ENCODE data around the gene STBD1. TPM values are rescaled to one million over a fixed set of nuclear protein-coding genes. Genes with fewer than 3 reads are reported as not detected.

Gene STBD1
- total and polyA plus RNA-seq, 9 of the 15 experiments (the other 6 are each of a cell fraction or from before 2014, with no cell fraction given): 0.08 to 0.64 (median 0.27) TPM; not detected in 2

DNA sequence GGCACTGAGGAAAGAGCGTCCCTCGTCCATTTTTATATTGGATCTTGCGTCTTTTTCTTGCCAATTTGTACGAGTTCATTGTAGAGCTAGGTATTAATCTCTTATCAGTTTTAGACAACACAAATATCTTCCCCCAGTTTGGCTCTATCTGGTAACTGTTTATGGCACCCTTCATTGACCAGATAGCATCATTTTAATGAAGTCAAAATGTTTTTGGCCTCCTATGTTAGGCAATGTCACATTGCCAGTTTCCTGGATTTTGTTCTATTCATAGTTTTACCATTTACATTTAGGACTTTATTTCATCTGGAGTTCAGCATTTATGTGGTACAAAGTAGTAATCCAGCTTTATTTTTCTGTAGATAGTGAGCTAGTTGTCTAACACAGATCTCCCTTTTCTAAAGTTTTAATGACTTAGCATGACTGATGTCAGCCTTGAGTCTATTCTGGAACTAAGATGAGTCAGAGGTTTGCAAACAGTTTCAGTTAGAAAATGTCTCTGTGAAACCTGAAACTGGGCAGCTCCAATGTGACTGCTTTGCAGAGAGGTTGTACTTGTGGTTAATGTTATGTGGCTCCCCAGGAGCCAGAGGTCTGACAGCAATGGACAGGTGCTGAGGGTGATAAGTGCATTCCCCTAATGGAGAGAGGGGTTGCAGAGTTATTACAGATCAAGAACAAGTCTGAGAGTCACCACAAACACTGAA, 5.3 kb upstream of the STBD1 start (continued):
- TF ChIP-seq, protein P1, sequence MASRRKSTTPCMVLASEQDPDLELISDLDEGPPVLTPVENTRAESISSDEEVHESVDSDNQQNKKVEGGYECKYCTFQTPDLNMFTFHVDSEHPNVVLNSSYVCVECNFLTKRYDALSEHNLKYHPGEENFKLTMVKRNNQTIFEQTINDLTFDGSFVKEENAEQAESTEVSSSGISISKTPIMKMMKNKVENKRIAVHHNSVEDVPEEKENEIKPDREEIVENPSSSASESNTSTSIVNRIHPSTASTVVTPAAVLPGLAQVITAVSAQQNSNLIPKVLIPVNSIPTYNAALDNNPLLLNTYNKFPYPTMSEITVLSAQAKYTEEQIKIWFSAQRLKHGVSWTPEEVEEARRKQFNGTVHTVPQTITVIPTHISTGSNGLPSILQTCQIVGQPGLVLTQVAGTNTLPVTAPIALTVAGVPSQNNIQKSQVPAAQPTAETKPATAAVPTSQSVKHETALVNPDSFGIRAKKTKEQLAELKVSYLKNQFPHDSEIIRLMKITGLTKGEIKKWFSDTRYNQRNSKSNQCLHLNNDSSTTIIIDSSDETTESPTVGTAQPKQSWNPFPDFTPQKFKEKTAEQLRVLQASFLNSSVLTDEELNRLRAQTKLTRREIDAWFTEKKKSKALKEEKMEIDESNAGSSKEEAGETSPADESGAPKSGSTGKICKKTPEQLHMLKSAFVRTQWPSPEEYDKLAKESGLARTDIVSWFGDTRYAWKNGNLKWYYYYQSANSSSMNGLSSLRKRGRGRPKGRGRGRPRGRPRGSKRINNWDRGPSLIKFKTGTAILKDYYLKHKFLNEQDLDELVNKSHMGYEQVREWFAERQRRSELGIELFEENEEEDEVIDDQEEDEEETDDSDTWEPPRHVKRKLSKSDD (conservative IDR thresholded peaks at IDR 0.05; ENCODE audit: low read length): no peak
- TF ChIP-seq ATF7 (IDR thresholded peaks at IDR 0.05) (peak; percentile 89), ESRRA (IDR thresholded peaks at IDR 0.05; ENCODE audit: borderline replicate concordance, low read depth) (peak; percentile 90; the same call in 1 of the 2 replicates)

DNA sequence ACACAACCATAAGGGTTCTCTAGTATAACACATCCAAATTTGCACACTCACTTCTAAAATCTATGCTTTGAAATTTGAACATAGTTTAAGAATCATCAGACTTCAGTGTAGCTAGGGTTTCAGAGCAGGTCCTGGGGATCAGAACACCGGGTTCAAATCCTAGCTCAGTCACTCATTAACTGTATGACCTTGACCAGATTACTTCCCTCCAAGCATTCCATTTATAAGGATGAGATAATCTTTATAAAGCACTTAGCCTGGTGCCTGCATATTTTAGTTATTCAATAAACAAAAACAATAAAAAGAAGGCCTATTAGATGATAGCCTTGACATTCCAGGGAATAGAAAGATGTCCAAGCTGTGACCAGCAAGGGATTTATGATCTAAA, 4.8 kb upstream of the STBD1 start:
- H3K9me3 ChIP-seq (replicated peaks; ENCODE audit: control insufficient read depth, insufficient read depth, low read depth, low read length): peaks cover 19% of the 10 kb centered on the region
- H3K4me1 ChIP-seq (replicated peaks in 1 of 2; ENCODE audit: control insufficient read depth in 2 of 2, insufficient read depth in 2 of 2, low read length in 2 of 2): peaks cover 10 to 39% of the 10 kb centered on the region in 2 experiments
- 0% methylated on average over 1 of the region's 1 CpG for WGBS (ENCODE audit: insufficient coverage, low coverage, missing lambda C conversion rate)
- ATAC-seq (no peak), DNase-seq (ENCODE audit: extremely low read depth in 1 of 4, low spot score in 3 of 4) (no peak), FAIRE-seq (no peak)
- H3K9me1 ChIP-seq (ENCODE audit: control insufficient read depth, insufficient read depth, low read length): no peaks in the 10 kb centered on the region
- no peaks in the 10 kb centered on the region for H3K27me3 ChIP-seq (ENCODE audit: control insufficient read depth in 2 of 2, insufficient read depth in 2 of 2, low read length in 2 of 2)
- H3K36me3 ChIP-seq (ENCODE audit: control insufficient read depth, insufficient read depth, low read length): no peaks in the 10 kb centered on the region
- H4K20me1 ChIP-seq (replicated peaks; ENCODE audit: control insufficient read depth, insufficient read depth, low read length): no peaks in the 10 kb centered on the region
- in situ Hi-C loops (cut with MboI) (no loop called here), intact Hi-C loops (cut with micrococcal nuclease) (loop anchor here (2.0 to 5.0 kb wide), 2 partner anchors 76 to 123 kb away; no protein-coding TSS in a partner anchor)
- H2AFZ ChIP-seq (ENCODE audit: low read depth, low read length): no peak overlapping the region
- no TSS peak for BruUV-seq (replicated peaks)
- no peaks in the 10 kb centered on the region for H3K79me2 ChIP-seq (ENCODE audit: control insufficient read depth, insufficient read depth, low read length)
- H3K4me3 ChIP-seq: no peak overlapping the region
- POLR2A ChIA-PET: interaction anchor here (1.0 to 1.4 kb wide), 5 partner anchors 8 to 195 kb away, joined by 3 to 4 read pairs (median 3); no protein-coding TSS in a partner anchor
- CTCF ChIA-PET (ENCODE audit: low intra/inter-chr PET ratio): no interaction called here
- H3K9ac ChIP-seq (ENCODE audit: insufficient read depth in 1 of 2, low read depth in 2 of 2, low read length in 2 of 2): no peak overlapping the region
- peak overlapping the region; percentile 34; the same call in 1 of the 2 replicates for H3K4me2 ChIP-seq (ENCODE audit: insufficient read depth, low read length)
- peak overlapping the region; percentile 86 for H3K27ac ChIP-seq (ENCODE audit: extremely low read depth, low read depth, low read length)
- TF ChIP-seq ARNT (IDR thresholded peaks at IDR 0.05) (0 out of 4 replicates have a peak, but pooled peaks of 1 of the 2 experiments have one; percentile 2), TBP (optimal IDR thresholded peaks at IDR 0.05; ENCODE audit: low read depth, low read length) (no peak), ZNF143 (CRISPR knock-in tag; IDR thresholded peaks at IDR 0.05) (no peak), CAMTA2 (CRISPR knock-in tag; conservative IDR thresholded peaks at IDR 0.05) (no peak)
- TF ChIP-seq, protein P2, sequence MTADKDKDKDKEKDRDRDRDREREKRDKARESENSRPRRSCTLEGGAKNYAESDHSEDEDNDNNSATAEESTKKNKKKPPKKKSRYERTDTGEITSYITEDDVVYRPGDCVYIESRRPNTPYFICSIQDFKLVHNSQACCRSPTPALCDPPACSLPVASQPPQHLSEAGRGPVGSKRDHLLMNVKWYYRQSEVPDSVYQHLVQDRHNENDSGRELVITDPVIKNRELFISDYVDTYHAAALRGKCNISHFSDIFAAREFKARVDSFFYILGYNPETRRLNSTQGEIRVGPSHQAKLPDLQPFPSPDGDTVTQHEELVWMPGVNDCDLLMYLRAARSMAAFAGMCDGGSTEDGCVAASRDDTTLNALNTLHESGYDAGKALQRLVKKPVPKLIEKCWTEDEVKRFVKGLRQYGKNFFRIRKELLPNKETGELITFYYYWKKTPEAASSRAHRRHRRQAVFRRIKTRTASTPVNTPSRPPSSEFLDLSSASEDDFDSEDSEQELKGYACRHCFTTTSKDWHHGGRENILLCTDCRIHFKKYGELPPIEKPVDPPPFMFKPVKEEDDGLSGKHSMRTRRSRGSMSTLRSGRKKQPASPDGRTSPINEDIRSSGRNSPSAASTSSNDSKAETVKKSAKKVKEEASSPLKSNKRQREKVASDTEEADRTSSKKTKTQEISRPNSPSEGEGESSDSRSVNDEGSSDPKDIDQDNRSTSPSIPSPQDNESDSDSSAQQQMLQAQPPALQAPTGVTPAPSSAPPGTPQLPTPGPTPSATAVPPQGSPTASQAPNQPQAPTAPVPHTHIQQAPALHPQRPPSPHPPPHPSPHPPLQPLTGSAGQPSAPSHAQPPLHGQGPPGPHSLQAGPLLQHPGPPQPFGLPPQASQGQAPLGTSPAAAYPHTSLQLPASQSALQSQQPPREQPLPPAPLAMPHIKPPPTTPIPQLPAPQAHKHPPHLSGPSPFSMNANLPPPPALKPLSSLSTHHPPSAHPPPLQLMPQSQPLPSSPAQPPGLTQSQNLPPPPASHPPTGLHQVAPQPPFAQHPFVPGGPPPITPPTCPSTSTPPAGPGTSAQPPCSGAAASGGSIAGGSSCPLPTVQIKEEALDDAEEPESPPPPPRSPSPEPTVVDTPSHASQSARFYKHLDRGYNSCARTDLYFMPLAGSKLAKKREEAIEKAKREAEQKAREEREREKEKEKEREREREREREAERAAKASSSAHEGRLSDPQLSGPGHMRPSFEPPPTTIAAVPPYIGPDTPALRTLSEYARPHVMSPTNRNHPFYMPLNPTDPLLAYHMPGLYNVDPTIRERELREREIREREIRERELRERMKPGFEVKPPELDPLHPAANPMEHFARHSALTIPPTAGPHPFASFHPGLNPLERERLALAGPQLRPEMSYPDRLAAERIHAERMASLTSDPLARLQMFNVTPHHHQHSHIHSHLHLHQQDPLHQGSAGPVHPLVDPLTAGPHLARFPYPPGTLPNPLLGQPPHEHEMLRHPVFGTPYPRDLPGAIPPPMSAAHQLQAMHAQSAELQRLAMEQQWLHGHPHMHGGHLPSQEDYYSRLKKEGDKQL (CRISPR knock-in tag; IDR thresholded peaks at IDR 0.05; ENCODE audit: borderline replicate concordance): no peak
